HepG2 (cell line): ENCODE results near the gene TSPAN2. TPM values are rescaled to one million over a fixed set of nuclear protein-coding genes. Genes with fewer than 3 reads are reported as not detected.

ENCODE experiments used
- ATAC-seq: fragments of 200-7000 bp; cut with Tn5 transposase; 3 replicates; pipeline ENCODE4 v1.9.1; 2020; ENCODE audit warnings: mild to moderate bottlenecking, moderate library complexity
- BruUV-seq: library from RNA; stranded (reverse); fragments of 400-500 nt; replicated peaks from 2 replicates; lab custom pipeline; 2021; lab: Mats Ljungman, UMichigan
- CTCF ChIA-PET: fragments of 300-600 bp; formaldehyde crosslinking; extraction: SDS; loops from one replicate; lab custom pipeline; 2021; ENCODE audit warnings: low total read pairs, inconsistent platforms, low intra/inter-chr PET ratio; lab: Yijun Ruan, JAX
- POLR2A ChIA-PET: fragments of 350-600 bp; sonication (Branson Sonifier 250); formaldehyde crosslinking; loops from one replicate; lab custom pipeline; 2020; ENCODE audit warnings: antibody characterized with exemption, inconsistent platforms; lab: Yijun Ruan, JAX
- DNase-seq: peaks from one replicate; pipeline ENCODE4 v3.0.0-alpha.2; 2015; ENCODE audit warnings: low spot score
- FAIRE-seq: peaks from 3 replicates; lab custom pipeline; 2011; peaks lifted over from hg19 to GRCh38; lab: Jason Lieb, UNC
- H2AFZ ChIP-seq: one replicate; pipeline ENCODE4 v1.6.1; 2011; ENCODE audit warnings: low read length, inconsistent platforms
- H3K27ac ChIP-seq: fragments of 300-600 bp; 3 replicates; pipeline ENCODE4 v1.8.0; 2011; ENCODE audit warnings: mixed run types, mild to moderate bottlenecking, mixed read lengths, low read length, inconsistent platforms; ENCODE audit not compliant: insufficient read depth; ENCODE audit errors: extremely low read length
- H3K27me3 ChIP-seq, 2 experiments: fragments of 200-600 bp in 1 of 2; 2 replicates in 1 of 2; 3 replicates in 1 of 2; pipeline versions ENCODE4 v1.6.0 to v1.8.0; 2011; ENCODE audit warnings: low read length in 2 of 2, mild to moderate bottlenecking in 2 of 2, moderate library complexity in 2 of 2, inconsistent platforms in 1 of 2; ENCODE audit not compliant: insufficient read depth in 2 of 2, control insufficient read depth in 1 of 2
- H3K36me3 ChIP-seq, 2 experiments: fragments of 200-600 bp in 1 of 2; replicated peaks in 1 of 2; 2 replicates in 1 of 2; 3 replicates in 1 of 2; pipeline versions ENCODE4 v1.5.1 to v1.8.0; 2011; ENCODE audit warnings: low read length in 2 of 2, inconsistent platforms in 1 of 2; ENCODE audit not compliant: insufficient read depth in 2 of 2, control insufficient read depth in 1 of 2
- H3K4me1 ChIP-seq: 2 replicates; pipeline ENCODE4 v1.5.1; 2012; ENCODE audit warnings: low read length, inconsistent platforms; ENCODE audit not compliant: insufficient read depth
- H3K4me2 ChIP-seq: 2 replicates; pipeline ENCODE4 v1.6.0; 2011; ENCODE audit warnings: low read depth, low read length, inconsistent platforms
- H3K4me3 ChIP-seq, 3 experiments: fragments of 200-600 bp in 1 of 3; sonication (generic), shearing (Covaris generic) in 1 of 3; replicated peaks in 1 of 3; 2 replicates each; pipeline ENCODE4 v1.5.1; 2011 to 2016; ENCODE audit warnings: low read length in 3 of 3, inconsistent platforms in 2 of 3, low read depth in 2 of 3, mild to moderate bottlenecking in 2 of 3, control low read depth in 1 of 3, mixed read lengths in 1 of 3; ENCODE audit not compliant: insufficient read depth in 1 of 3
- H3K79me2 ChIP-seq: one replicate; pipeline ENCODE4 v1.6.1; 2011; ENCODE audit warnings: low read length, inconsistent platforms; ENCODE audit not compliant: insufficient read depth
- H3K9ac ChIP-seq: 2 replicates; pipeline ENCODE4 v1.6.0; 2011; ENCODE audit warnings: mild to moderate bottlenecking, low read depth, low read length, inconsistent platforms; ENCODE audit not compliant: insufficient read depth
- H3K9me3 ChIP-seq: 2 replicates; pipeline ENCODE4 v1.5.1; 2012; ENCODE audit warnings: mild to moderate bottlenecking, low read length
- H4K20me1 ChIP-seq: 2 replicates; pipeline ENCODE4 v1.6.0; 2011; ENCODE audit warnings: inconsistent platforms, mild to moderate bottlenecking, low read length, moderate library complexity; ENCODE audit not compliant: insufficient read depth
- FLYWCH1 ChIP-seq: sonication (generic); formaldehyde crosslinking; IDR thresholded peaks from 2 replicates; pipeline ENCODE4 v1.8.1; 2023; ENCODE audit warnings: mild to moderate bottlenecking, missing genetic modification reagents
- HNRNPK ChIP-seq: fragments of 200-400 bp; formaldehyde crosslinking; IDR thresholded peaks from 2 replicates; pipeline ENCODE4 v1.6.1; 2018; ENCODE audit warnings: low read length, low read depth, moderate library complexity, mild to moderate bottlenecking; ENCODE audit not compliant: poor library complexity, severe bottlenecking
- MAF1 ChIP-seq: sonication (generic); formaldehyde crosslinking; IDR thresholded peaks from 2 replicates; pipeline ENCODE4 v1.5.0; 2020; ENCODE audit warnings: missing genetic modification reagents, borderline replicate concordance
- ONECUT2 ChIP-seq: sonication (generic); formaldehyde crosslinking; IDR thresholded peaks from 2 replicates; pipeline ENCODE4 v1.4.0; 2020; ENCODE audit warnings: missing genetic modification reagents
- PLRG1 ChIP-seq: fragments of 450-650 bp; conservative IDR thresholded peaks from 2 replicates; pipeline ENCODE4 v1.6.1; 2016
- RXRB ChIP-seq: IDR thresholded peaks from 2 replicates; pipeline ENCODE4 v1.6.1; 2016; ENCODE audit warnings: borderline replicate concordance, missing genetic modification reagents, missing compliant biosample characterization
- SNAPC2 ChIP-seq: sonication (generic); formaldehyde crosslinking; IDR thresholded peaks from 2 replicates; pipeline ENCODE4 v1.8.1; 2022; ENCODE audit warnings: mild to moderate bottlenecking, missing genetic modification reagents
- TBX3 ChIP-seq: fragments of 450-650 bp; IDR thresholded peaks from 2 replicates; pipeline ENCODE4 v1.6.1; 2017; ENCODE audit warnings: antibody characterized with exemption, mild to moderate bottlenecking, inconsistent platforms, borderline replicate concordance
- ZFP36 ChIP-seq: fragments of 150-350 bp; IDR thresholded peaks from 2 replicates; pipeline ENCODE4 v1.6.1; 2018; ENCODE audit warnings: borderline replicate concordance, low read length, low read depth; ENCODE audit not compliant: partially characterized antibody
- ZIK1 ChIP-seq: sonication (generic); formaldehyde crosslinking; IDR thresholded peaks from 2 replicates; pipeline ENCODE4 v1.5.0; 2020; ENCODE audit warnings: mild to moderate bottlenecking, low read depth, missing genetic modification reagents, borderline replicate concordance
- ZMAT3 ChIP-seq: sonication (generic); formaldehyde crosslinking; conservative IDR thresholded peaks from 2 replicates; pipeline ENCODE4 v1.7.0; 2021; ENCODE audit warnings: missing genetic modification reagents
- ZNF138 ChIP-seq: sonication (generic); formaldehyde crosslinking; IDR thresholded peaks from 2 replicates; pipeline ENCODE4 v1.5.0; 2020; ENCODE audit warnings: mild to moderate bottlenecking, low read depth, missing genetic modification reagents
- ZNF264 ChIP-seq: sonication (generic); formaldehyde crosslinking; IDR thresholded peaks from 2 replicates; pipeline ENCODE4 v1.4.0; 2020; ENCODE audit warnings: missing genetic modification reagents
- ZNF563 ChIP-seq: sonication (generic); formaldehyde crosslinking; IDR thresholded peaks from 2 replicates; pipeline ENCODE4 v1.8.0; 2022; ENCODE audit warnings: mild to moderate bottlenecking, moderate library complexity, missing genetic modification reagents
- ZNF788 ChIP-seq: sonication (generic); formaldehyde crosslinking; IDR thresholded peaks from 2 replicates; pipeline ENCODE4 v1.5.0; 2020; ENCODE audit warnings: mild to moderate bottlenecking, missing genetic modification reagents, borderline replicate concordance
- ZSCAN21 ChIP-seq: sonication (generic); formaldehyde crosslinking; IDR thresholded peaks from 2 replicates; pipeline ENCODE4 v1.8.0; 2022; ENCODE audit warnings: mild to moderate bottlenecking, missing genetic modification reagents, moderate library complexity, borderline replicate concordance
- WGBS: methylation state at CpG from one replicate; pipeline ENCODE4 v1.1.6; 2017; ENCODE audit warnings: low lambda C conversion rate; 5-methylcytosine and 5-hydroxymethylcytosine counted together
- in situ Hi-C: cut with HindIII; loops from 2 replicates; pipeline ENCODE4 v1.10.0; 2017; ENCODE audit warnings: low pct_unique_long_range_greater_than_20kb; ENCODE audit not compliant: extremely low pct_ligation_motif_present
- intact Hi-C: fragments of 100-400 bp; cut with micrococcal nuclease; formaldehyde crosslinking; loops from one replicate; pipeline ENCODE4 v1.10.0; 2022; ENCODE audit not compliant: unreplicated experiment
- polyA plus RNA-seq, 8 experiments: library from polyadenylated mRNA; depleted of rRNA in 3 of 8; stranded (reverse) in 7 of 8; unstranded in 1 of 8; fragments of >200 nt; fragmentation: Illumina TruSeq in 4 of 8; extraction: Trizol in 4 of 8; gene quantifications; 2 replicates each; pipeline versions ENCODE4 v1.2.1 to v1.2.3, GENCODE V29; 2011 to 2016; ENCODE audit warnings: low read depth in 4 of 8, missing spikeins in 1 of 8, mixed read lengths in 1 of 8; ENCODE audit not compliant: insufficient read depth in 1 of 8
- total RNA-seq, 5 experiments: library from RNA; depleted of rRNA; stranded (reverse); fragments of >200 nt; fragmentation: Illumina TruSeq; extraction: Trizol; gene quantifications; 2 replicates each; pipeline ENCODE4 v1.2.3, GENCODE V29; 2016; ENCODE audit warnings: low read depth in 1 of 5
- TF ChIP-seq, protein P1 (sequence below): sonication (generic); formaldehyde crosslinking; IDR thresholded peaks from 2 replicates; pipeline ENCODE4 v1.4.0; 2020; ENCODE audit warnings: mild to moderate bottlenecking, missing genetic modification reagents
- TF ChIP-seq, protein P2 (sequence below): sonication (generic); formaldehyde crosslinking; IDR thresholded peaks from 2 replicates; pipeline ENCODE4 v1.8.1; 2023; ENCODE audit warnings: missing genetic modification reagents, inconsistent platforms, borderline replicate concordance
- TF ChIP-seq, protein P3 (sequence below): IDR thresholded peaks from 2 replicates; pipeline ENCODE4 v1.6.1; 2016; ENCODE audit warnings: low read depth

The TSPAN2 gene
- total and polyA plus RNA-seq, 2 of the 13 experiments (the other 11 are each of a cell fraction or from before 2014, with no cell fraction given): not detected

DNA sequence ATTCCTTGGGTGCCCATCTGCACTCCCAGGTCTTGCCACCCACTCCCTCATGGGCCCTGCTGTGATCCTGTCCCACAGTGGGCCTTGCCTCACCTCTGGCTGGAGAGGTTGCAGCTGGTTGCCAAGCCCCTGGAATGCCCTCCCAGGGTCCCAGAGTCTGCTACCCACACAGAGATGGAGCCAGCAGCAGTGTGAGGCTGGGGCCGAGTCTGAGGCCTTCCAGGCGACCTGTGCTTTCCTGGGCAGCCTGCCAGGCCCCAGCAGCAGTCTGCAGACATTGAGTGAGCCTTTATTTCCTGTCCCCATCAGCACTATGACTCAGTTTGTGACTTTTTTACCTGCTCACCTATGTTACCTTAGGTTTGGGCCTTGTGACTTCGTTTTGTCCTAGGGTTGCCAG is 25.0 kb upstream of the TSPAN2 start (continued):
- no peak for TF ChIP-seq ZNF788 (CRISPR knock-in tag)
- TF ChIP-seq ONECUT2 (CRISPR knock-in tag): no peak
- TF ChIP-seq SNAPC2 (CRISPR knock-in tag): no peak
- TF ChIP-seq ZNF563 (CRISPR knock-in tag): no peak
- TF ChIP-seq PLRG1: no peak
- TF ChIP-seq MAF1: no peak
- TF ChIP-seq, protein P1, sequence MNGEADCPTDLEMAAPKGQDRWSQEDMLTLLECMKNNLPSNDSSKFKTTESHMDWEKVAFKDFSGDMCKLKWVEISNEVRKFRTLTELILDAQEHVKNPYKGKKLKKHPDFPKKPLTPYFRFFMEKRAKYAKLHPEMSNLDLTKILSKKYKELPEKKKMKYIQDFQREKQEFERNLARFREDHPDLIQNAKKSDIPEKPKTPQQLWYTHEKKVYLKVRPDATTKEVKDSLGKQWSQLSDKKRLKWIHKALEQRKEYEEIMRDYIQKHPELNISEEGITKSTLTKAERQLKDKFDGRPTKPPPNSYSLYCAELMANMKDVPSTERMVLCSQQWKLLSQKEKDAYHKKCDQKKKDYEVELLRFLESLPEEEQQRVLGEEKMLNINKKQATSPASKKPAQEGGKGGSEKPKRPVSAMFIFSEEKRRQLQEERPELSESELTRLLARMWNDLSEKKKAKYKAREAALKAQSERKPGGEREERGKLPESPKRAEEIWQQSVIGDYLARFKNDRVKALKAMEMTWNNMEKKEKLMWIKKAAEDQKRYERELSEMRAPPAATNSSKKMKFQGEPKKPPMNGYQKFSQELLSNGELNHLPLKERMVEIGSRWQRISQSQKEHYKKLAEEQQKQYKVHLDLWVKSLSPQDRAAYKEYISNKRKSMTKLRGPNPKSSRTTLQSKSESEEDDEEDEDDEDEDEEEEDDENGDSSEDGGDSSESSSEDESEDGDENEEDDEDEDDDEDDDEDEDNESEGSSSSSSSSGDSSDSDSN (CRISPR knock-in tag): no peak
- TF ChIP-seq, all 625 proteins: peak for 0

DNA sequence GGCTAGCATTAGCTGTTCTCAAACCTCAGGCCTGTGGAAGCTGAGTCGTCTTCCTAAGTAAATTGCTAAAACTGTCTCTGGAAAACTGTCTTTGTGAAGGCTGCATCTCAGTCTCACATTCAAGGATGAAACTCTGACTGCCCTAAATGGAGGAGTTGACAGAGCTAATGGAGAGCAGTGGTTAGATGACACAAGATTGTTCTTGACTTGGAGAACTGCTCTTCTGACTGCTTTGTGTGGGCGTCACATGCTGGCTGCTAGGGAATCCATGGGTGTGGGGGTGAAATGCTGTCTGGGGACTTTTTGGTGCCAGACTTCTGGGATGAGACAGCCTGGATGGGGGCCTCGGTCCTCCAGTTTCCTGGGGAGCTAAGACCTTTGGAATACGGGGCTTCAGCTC is 24.5 kb upstream of the TSPAN2 start:
- H3K27me3 ChIP-seq: peaks cover 0 to 1% of the 10 kb centered on the region in 2 experiments; a peak in 1 of 5 replicates
- TF ChIP-seq ZNF138 (no peak), ZIK1 (CRISPR knock-in tag) (no peak), RXRB (CRISPR knock-in tag) (no peak), ZFP36 (no peak), ZSCAN21 (CRISPR knock-in tag) (no peak), ZMAT3 (CRISPR knock-in tag) (no peak), TBX3 (no peak), ZNF264 (no peak), HNRNPK (no peak), FLYWCH1 (CRISPR knock-in tag) (no peak)
- TF ChIP-seq, protein P2, sequence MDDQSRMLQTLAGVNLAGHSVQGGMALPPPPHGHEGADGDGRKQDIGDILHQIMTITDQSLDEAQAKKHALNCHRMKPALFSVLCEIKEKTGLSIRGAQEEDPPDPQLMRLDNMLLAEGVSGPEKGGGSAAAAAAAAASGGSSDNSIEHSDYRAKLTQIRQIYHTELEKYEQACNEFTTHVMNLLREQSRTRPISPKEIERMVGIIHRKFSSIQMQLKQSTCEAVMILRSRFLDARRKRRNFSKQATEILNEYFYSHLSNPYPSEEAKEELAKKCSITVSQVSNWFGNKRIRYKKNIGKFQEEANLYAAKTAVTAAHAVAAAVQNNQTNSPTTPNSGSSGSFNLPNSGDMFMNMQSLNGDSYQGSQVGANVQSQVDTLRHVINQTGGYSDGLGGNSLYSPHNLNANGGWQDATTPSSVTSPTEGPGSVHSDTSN (CRISPR knock-in tag): no peak
- TF ChIP-seq, protein P3, sequence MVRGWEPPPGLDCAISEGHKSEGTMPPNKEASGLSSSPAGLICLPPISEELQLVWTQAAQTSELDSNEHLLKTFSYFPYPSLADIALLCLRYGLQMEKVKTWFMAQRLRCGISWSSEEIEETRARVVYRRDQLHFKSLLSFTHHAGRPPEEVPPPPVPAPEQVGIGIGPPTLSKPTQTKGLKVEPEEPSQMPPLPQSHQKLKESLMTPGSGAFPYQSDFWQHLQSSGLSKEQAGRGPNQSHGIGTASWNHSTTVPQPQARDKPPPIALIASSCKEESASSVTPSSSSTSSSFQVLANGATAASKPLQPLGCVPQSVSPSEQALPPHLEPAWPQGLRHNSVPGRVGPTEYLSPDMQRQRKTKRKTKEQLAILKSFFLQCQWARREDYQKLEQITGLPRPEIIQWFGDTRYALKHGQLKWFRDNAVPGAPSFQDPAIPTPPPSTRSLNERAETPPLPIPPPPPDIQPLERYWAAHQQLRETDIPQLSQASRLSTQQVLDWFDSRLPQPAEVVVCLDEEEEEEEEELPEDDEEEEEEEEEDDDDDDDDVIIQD (CRISPR knock-in tag): no peak
- no peaks in the 10 kb centered on the region for H3K4me1 ChIP-seq
- ChIA-PET POLR2A (no interaction called here), CTCF (interaction anchor here (1.7 kb wide), 1 partner anchor 135 kb away, joined by 16 read pairs; no protein-coding TSS in a partner anchor)
- no peak for FAIRE-seq
- no peak for ATAC-seq
- no peaks in the 10 kb centered on the region for H3K79me2 ChIP-seq
- H3K9ac ChIP-seq: no peak overlapping the region
- intact Hi-C loops: loop anchor here (1.0 kb wide), 1 partner anchor 134 kb away; no protein-coding TSS in a partner anchor
- WGBS: 17% methylated on average over 3 of the region's 4 CpGs
- H3K4me3 ChIP-seq: no peak overlapping the region
- no peak overlapping the region for H3K4me2 ChIP-seq
- no peaks in the 10 kb centered on the region for H4K20me1 ChIP-seq
- no TSS peak for BruUV-seq
- H3K27ac ChIP-seq: no peak overlapping the region
- DNase-seq: no peak
- no peaks in the 10 kb centered on the region for H3K36me3 ChIP-seq
- no peak overlapping the region for H2AFZ ChIP-seq
- in situ Hi-C loops: no loop called here
- H3K9me3 ChIP-seq: no peaks in the 10 kb centered on the region
